Kidney epithelial cell (primary cell): ENCODE data around the gene SCUBE1. TPM values are rescaled to one million over a fixed set of nuclear protein-coding genes. Genes with fewer than 3 reads are reported as not detected.

Experiments
- DNase-seq: peaks from one replicate; pipeline ENCODE4 v3.0.0-alpha.2; 2010; ENCODE audit warnings: low read depth
- H3K27me3 ChIP-seq: 2 replicates; pipeline ENCODE4 v1.6.0; 2011; ENCODE audit warnings: low read length; ENCODE audit not compliant: control insufficient read depth, insufficient read depth
- H3K36me3 ChIP-seq: 2 replicates; pipeline ENCODE4 v1.5.1; 2011; ENCODE audit warnings: low read length; ENCODE audit not compliant: control insufficient read depth, insufficient read depth
- H3K4me3 ChIP-seq: 2 replicates; pipeline ENCODE4 v1.5.1; 2011; ENCODE audit warnings: low read depth, mild to moderate bottlenecking, control low read depth, low read length
- CTCF ChIP-seq: IDR thresholded peaks from 2 replicates; pipeline ENCODE4 v1.5.1; 2011; ENCODE audit warnings: mild to moderate bottlenecking, moderate library complexity, low read length, control low read depth, inconsistent platforms; ENCODE audit not compliant: insufficient read depth, poor library complexity, severe bottlenecking
- total RNA-seq: library from RNA; depleted of rRNA; stranded (reverse); fragments of >200 nt; gene quantifications from 2 replicates; pipeline ENCODE4 v1.2.3, GENCODE V29; 2015

The SCUBE1 gene
- total RNA-seq, 1 donor from 2014 or later, result 0.04 TPM

DNA sequence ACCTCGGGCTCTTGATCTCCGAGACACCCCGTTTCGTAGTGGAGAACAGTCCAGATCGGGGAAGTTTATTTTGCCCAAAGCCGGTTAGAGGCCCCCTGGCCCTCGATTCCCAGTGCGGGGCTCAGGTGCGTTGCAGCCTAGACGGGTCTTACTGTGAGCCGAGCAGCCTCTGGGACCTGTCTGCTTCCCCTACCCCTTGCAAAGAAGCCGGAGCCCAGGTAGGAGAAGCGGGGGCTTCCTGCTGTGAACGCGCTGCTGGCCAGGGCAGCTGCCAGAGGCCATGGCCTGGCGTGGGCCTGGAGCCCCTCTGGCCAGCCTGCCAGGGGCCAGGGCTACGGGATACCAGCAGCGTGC is 191.2 kb downstream of the SCUBE1 start:
- Histone ChIP-seq H3K27me3 (no peaks in the 10 kb centered on the region), H3K4me3 (peak overlapping the region; percentile 76), H3K36me3 (no peaks in the 10 kb centered on the region)
- DNase-seq, result no peak
- TF ChIP-seq CTCF, result no peak

DNA sequence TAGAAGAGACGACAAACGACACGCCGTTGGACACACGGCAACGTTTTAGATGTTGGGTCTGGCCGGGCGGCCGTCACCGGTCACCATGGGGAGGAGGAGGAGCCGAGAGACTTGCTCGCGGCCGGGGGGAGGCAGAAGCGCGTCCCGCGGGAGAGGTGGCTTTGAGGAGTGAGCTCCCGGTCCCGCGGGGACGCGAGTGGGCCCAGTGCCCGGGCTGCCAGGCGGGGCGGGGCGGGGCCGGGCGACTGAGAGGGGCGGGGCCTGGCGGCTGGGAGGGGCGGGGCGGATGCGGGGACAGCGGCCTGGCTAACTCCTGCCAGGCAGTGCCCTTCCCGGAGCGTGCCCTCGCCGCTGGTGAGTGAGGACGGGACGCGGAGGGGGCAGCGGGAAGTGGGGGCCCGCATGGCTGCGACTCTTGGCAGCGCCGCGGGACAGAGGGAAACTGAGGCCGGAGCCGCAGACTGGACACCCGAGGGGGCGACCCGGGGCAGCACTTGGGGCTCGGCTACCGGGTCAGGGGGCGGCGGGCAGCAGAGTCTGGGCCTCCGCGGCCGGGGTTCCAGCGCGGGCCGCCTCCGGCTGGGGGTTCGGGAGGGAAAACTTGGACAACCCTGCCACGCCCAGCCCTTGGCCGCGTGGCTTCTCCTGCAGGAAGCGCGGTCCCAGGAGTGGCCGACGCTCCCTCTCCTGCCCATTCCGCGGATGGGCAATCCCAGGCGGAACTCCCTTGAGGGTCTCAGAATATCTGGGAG is 191.7 kb downstream of the SCUBE1 start, which contains the start of gene TSPO:
Gene TSPO, plus strand, starts transcription at position 309 of the 752 bp plus-strand sequence. CDS start 7,680 bp downstream, outside the sequence.
- Histone ChIP-seq H3K27me3 (no peaks in the 10 kb centered on the region), H3K4me3 (peak within 1 kb of the TSS; percentile 76)

DNA sequence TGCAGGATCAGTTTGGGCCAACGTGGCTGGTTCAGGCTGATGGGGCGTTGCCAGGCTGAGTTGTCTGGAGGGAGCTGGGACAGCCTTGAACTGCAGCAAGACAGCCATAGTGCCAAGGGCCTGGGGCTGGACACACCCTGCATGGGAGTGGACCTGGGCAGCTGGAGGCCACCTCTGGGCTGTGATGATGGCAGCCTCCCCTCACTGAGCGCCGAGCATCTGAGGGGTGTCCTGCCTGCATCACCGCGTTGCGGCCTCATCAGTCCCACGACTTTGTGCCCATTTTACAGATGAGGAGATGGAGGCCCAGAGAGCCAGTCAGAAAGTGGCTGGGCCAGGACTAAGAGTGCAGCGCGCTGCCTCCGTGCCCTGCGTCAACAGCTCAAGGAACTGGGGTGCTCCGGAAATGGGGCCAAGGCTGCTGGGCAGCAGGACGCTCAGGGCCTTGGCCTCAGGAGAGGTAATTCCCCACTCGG is 192.4 kb downstream of the SCUBE1 start:
- DNase-seq, result no peak
- Histone ChIP-seq H3K27me3 (no peaks in the 10 kb centered on the region), H3K36me3 (no peaks in the 10 kb centered on the region), H3K4me3 (peak overlapping the region; percentile 76)
- TF ChIP-seq CTCF, result no peak

More for the DNA sequence above, 191.7 kb downstream of the SCUBE1 start, which contains the start of gene TSPO:
- no peak for TF ChIP-seq CTCF
- DNase-seq, result no peak
- no peaks in the 10 kb centered on the region for H3K36me3 ChIP-seq

DNA sequence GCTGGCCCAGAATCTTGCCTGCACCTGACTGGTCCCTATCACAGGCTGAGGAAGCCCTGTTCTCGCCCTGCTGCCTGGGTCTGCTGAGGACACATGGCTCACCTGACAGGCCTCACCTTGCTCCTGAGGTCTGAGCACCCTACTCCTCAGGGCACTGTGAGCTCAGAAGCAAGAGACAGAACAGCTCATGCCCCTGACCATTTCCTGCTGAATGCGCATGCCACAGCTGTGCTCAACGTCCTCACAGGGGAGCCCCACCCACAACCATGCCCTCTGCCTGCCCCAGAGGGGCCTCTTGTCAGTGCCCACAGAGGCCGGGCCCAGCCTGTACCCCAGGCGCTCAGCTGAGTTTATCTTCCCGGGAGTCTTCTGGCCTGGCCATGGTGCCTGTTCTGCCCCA is 194.6 kb downstream of the SCUBE1 start:
- TF ChIP-seq CTCF, result no peak
- DNase-seq, result no peak
- Histone ChIP-seq H3K27me3 (no peaks in the 10 kb centered on the region), H3K36me3 (no peaks in the 10 kb centered on the region), H3K4me3 (no peak overlapping the region)

GRCh38 chr22:43147821-43148220 is 195.4 kb downstream of the SCUBE1 start:
- no peak for TF ChIP-seq CTCF
- Histone ChIP-seq H3K36me3 (no peaks in the 10 kb centered on the region), H3K27me3 (no peaks in the 10 kb centered on the region), H3K4me3 (no peak overlapping the region)
- no peak for DNase-seq

Other genes with a start within 250 kb of the SCUBE1 start
- 28.5 and 31.3 TPM in 2 replicates for gene BIK, start 232.6 kb downstream of the SCUBE1 start, total RNA-seq
- gene MCAT, start 200.0 kb downstream of the SCUBE1 start, total RNA-seq, result 32.8 and 32.9 TPM in 2 replicates
- 394 and 515 TPM in 2 replicates for gene TSPO, start 191.8 kb downstream of the SCUBE1 start, total RNA-seq
- gene TTLL12, start 156.2 kb downstream of the SCUBE1 start, total RNA-seq, result 46.2 and 55.1 TPM in 2 replicates
- gene MPPED1, start 68.6 kb upstream of the SCUBE1 start, total RNA-seq, result not detected in 2 replicates